Gastrocnemius medialis (tissue), 4 donors: ENCODE results near the gene IL17C.

Experiments used
- POLR2A ChIP-seq, 2 donors: fragments of 450-650 bp; IDR thresholded peaks; one replicate each; pipeline ENCODE4 v1.6.1; 2017; ENCODE audit warnings: antibody characterized with exemption in 2 of 2, mild to moderate bottlenecking in 2 of 2, moderate library complexity in 2 of 2
- TF ChIP-seq, protein P1 (sequence below), 5 experiments: fragments of 450-650 bp in 3 of 5; fragments of 200-600 bp in 2 of 5; sonication (generic) in 2 of 5; IDR thresholded peaks in 4 of 5; conservative IDR thresholded peaks in 1 of 5; 1 replicate in 4 of 5; 2 replicates in 1 of 5; pipeline ENCODE4 v1.5.1; 2016 to 2019; ENCODE audit warnings: antibody characterized with exemption in 5 of 5, mild to moderate bottlenecking in 3 of 5, moderate library complexity in 3 of 5

DNA sequence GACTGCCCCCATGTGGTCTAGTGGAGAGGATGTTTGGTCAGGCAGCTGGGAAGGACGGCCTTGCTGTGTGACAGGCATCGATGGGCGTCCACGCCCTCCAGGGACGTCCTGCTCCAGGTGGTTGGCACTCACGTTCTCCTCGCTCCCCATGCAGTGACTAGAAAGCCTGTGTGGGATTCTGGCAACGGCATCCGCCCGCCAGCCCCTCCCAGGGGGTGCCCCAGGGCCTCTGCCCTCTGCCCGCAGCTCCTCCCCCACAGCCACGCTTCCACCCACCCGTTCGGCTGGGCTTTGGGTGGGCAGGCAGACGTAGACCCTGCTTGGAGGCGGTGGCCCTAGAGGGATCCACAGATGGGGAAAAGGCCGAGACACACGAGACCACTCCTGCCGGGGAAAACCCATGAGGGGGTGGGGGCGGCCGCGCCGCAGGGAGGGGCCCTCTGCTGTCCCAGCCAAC, 4.7 kb upstream of the IL17C start:
- TF ChIP-seq, protein P1, sequence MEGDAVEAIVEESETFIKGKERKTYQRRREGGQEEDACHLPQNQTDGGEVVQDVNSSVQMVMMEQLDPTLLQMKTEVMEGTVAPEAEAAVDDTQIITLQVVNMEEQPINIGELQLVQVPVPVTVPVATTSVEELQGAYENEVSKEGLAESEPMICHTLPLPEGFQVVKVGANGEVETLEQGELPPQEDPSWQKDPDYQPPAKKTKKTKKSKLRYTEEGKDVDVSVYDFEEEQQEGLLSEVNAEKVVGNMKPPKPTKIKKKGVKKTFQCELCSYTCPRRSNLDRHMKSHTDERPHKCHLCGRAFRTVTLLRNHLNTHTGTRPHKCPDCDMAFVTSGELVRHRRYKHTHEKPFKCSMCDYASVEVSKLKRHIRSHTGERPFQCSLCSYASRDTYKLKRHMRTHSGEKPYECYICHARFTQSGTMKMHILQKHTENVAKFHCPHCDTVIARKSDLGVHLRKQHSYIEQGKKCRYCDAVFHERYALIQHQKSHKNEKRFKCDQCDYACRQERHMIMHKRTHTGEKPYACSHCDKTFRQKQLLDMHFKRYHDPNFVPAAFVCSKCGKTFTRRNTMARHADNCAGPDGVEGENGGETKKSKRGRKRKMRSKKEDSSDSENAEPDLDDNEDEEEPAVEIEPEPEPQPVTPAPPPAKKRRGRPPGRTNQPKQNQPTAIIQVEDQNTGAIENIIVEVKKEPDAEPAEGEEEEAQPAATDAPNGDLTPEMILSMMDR (IDR thresholded peaks at IDR 0.05 in 4 of 5, conservative IDR thresholded peaks at IDR 0.05 in 1 of 5) = no peak
- TF ChIP-seq POLR2A (IDR thresholded peaks at IDR 0.05) = no peak
